ENCODE results near the gene RAB37.

RAB37 gene

GRCh38 chr17:74744714-74745547 lies 7.9 kb downstream of the RAB37 start:
- peak; percentile 79 to 83 for DNase-seq (ENCODE audit: low read depth in 2 of 2)

DNA sequence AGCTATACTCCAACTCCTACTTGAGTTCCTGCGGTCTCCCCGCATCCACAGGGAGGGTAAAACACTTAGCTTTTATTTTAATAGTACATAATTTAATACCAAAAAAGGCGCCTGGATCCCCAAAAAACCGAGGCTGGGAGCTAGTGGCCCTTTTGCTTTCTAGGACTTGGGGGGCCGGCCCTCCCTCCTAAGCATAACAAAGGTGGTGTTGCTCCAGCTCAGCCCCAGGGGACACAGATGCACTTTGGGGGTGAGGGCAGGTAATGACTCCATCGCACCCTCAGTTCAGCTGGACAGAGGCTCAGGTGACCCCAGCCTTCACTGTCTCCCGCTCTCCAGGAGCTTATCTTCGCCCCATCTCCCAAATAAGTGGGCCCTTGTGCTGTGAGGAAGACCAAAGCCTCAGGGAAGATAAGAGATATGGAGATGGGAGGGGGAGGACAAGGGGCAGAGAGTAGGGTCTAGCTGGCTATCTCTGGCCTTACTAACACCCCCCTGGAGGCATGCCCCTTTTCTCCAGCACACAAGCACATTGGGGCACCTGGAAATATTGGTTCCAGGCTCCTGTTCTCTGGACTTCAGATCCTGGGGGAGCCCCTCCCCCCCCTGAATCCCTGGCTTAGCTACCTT lies 8.6 kb downstream of the RAB37 start:
- DNase-seq (ENCODE audit: low read depth in 2 of 2): no peak

GRCh38 chr17:74746376-74746775 lies 9.3 kb downstream of the RAB37 start:
- DNase-seq (ENCODE audit: low read depth in 2 of 2): no peak

- DNase-seq (ENCODE audit: low read depth in 2 of 2): no peak
Observed at GRCh38 chr17:74746922-74747321, 9.9 kb downstream of the RAB37 start.

- no peak for DNase-seq (ENCODE audit: low read depth in 2 of 2)
Observed at GRCh38 chr17:74748279-74748528, 11.1 kb downstream of the RAB37 start.

DNA sequence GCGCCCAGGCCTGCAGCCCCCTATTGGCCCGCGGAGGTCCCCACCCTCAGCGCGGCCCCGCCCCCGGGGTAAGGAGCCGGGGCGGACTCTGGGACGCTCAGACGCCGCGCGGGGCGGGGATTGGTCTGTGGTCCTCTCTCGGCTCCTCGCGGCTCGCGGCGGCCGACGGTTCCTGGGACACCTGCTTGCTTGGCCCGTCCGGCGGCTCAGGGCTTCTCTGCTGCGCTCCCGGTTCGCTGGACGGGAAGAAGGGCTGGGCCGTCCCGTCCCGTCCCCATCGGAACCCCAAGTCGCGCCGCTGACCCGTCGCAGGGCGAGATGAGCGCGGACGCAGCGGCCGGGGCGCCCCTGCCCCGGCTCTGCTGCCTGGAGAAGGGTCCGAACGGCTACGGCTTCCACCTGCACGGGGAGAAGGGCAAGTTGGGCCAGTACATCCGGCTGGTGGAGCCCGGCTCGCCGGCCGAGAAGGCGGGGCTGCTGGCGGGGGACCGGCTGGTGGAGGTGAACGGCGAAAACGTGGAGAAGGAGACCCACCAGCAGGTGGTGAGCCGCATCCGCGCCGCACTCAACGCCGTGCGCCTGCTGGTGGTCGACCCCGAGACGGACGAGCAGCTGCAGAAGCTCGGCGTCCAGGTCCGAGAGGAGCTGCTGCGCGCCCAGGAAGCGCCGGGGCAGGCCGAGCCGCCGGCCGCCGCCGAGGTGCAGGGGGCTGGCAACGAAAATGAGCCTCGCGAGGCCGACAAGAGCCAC lies 11.6 kb downstream of the RAB37 start, which contains the start of gene NHERF1:
Gene NHERF1, plus strand, starts transcription at position 100 of the 750 bp plus-strand sequence. Its CDS starts 219 bp downstream, at position 319.
- peak; percentile 90 to 93 for DNase-seq (ENCODE audit: low read depth in 2 of 2)

GRCh38 chr17:74749279-74750038 lies 12.4 kb downstream of the RAB37 start:
- no peak for DNase-seq (ENCODE audit: low read depth in 2 of 2)

GRCh38 chr17:74750039-74750326 lies 12.9 kb downstream of the RAB37 start:
- DNase-seq (ENCODE audit: low read depth in 2 of 2): no peak

DNA sequence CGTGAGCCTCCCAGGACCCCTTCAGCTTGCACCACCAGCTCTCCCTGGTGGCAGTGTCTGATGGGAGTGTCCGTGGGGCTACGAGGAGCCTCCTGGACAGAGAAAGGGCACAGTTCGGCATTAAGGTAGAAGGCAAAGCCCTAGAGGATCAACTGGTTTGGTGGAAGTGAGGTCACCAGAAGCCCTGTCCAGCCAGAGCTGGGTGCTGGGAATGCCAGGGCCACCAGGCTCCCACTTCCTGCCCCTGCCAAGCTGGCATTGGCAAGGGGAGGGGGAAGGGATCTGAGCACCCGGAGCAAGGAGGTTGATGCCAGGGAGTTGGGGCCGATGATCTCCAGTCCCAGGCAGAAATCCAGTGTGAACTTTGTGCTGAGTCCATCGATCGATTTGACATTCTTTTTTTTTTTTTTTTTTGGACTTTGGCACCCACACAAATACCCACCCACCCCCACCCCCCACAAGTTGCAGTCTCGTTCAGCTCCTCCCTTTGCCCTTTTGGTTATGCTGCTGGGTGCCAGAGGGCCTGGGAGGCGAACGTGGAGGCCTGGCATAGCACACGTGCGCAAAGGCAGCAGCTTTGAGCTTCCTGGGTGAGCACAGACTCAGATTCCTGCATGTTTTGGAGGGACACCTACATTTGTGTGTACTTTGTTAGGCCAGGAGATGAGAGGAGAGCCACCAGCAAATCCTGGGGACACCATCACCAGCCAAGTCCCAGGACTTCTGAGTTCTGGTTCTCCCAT lies 13.4 kb downstream of the RAB37 start:
- DNase-seq (ENCODE audit: low read depth in 2 of 2): no peak

DNA sequence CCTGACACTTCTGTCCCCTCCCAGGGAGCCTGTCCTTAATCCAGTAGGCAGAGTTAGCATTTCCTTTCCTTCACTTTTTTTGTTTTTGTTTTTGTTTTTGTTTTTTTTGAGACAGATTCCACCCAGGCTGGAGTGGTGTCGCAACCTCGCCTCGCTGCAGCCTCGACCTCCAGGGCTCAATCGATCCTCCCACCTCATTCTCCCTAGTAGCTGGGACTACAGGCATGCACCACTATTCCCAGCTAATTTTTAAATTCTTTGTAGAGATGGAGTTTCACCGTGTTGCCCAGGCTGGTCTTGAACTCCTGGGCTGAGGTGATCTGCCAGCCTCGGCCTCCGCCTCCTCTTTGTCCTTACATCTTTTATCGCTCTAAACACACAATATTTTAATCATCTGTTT lies 15.4 kb downstream of the RAB37 start:
- no peak for DNase-seq (ENCODE audit: low read depth in 2 of 2)

GRCh38 chr17:74752822-74753401 lies 15.9 kb downstream of the RAB37 start:
- DNase-seq (ENCODE audit: low read depth in 2 of 2): no peak

- DNase-seq (ENCODE audit: low read depth in 2 of 2): no peak
Observed at GRCh38 chr17:74754832-74755231, 17.8 kb downstream of the RAB37 start.

- DNase-seq (ENCODE audit: low read depth in 2 of 2): no peak
Observed at GRCh38 chr17:74755533-74755932, 18.5 kb downstream of the RAB37 start.

DNA sequence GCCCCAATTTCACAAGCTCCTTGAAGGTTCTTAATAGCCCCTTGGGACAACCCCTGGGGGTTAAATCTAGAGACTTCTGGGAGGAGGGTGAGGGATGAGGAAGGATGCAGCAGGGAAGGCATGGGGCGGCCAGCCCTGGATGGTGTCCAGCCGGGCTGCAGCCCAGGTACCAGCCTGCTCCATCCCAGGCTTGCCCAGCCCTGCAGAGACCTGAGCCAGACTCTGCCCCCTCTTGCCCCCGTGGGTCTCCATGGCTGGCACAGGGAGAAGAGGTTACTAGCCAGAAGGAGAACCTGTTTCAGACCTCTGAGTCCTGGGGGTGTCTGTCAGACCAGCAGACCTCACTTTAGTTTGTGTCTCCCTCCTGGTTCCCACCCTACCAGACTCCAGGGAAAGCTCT lies 19.8 kb downstream of the RAB37 start:
- DNase-seq (ENCODE audit: low read depth in 2 of 2): no peak

GRCh38 chr17:74757502-74757901 lies 20.4 kb downstream of the RAB37 start:
- DNase-seq (ENCODE audit: low read depth in 2 of 2): no peak

DNA sequence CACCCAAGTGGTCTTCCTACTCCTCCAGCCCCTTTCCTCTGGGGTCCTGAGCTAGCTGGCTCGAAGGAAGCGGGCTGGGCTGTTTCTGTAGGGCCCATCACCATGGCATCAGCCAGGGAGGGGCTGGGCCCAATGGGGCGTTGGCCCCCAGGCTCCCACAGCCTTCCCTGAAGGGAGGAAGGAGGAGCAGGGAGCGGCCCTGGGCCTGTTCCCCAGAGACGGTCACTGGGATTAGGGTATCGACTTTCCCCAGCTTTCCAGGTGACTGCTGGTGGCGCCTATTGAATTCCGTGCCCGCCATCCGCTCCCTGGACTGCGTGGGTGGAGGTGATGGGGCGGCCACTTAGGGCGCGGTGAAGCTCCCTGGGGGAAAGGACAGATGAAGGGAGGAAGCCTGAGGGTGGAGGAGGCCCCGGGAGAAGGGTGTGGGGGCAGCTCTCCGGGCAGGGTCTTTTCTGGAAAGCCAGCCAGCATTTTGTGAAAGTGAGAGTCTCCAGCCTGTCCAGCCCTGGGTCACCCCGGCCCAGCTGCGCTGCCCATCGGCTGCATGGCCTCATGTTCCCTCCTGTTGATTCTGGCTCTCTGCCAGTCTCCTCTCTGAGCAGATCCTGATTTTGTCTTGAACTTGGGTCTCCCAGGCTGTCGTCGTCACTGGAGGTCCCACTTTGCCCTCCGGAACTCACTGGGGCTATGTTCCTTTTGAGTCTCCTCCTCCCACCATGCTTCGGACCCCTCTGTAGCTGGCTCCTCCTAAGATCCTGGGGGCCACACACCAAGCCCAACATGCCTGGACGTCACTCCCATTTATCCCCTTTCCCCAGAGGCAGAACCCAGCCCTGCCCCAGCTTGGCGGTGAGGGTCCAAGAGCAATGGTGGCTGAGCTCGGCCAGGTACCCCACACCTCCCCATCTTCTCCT lies 21.1 kb downstream of the RAB37 start:
- DNase-seq (ENCODE audit: low read depth in 2 of 2): no peak

- no peak for DNase-seq (ENCODE audit: low read depth in 2 of 2)
Observed at GRCh38 chr17:74758848-74759168, 21.8 kb downstream of the RAB37 start.

GRCh38 chr17:74759243-74759801 lies 22.3 kb downstream of the RAB37 start:
- no peak for DNase-seq (ENCODE audit: low read depth in 2 of 2)

DNA sequence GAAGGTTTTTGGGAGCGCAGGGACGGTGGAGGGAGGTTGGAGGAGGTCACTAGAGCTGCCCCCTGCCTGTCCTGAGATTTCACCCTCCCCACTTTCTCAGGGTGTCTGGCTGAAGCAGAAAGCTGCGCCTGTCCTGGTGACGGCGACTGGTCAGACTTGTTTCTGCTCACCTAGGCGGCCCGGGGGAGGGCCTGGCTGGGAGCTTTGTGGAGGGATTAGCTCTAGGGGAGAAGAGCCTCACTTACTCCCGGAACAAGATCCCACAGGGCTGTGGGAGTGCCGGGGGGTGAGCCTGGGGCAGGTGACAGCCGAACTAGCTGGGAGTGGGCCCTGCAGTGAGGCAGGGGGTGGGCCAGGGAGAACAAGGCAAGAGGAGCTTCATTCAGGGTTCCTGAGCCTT lies 22.9 kb downstream of the RAB37 start:
- no peak for DNase-seq (ENCODE audit: low read depth in 2 of 2)

Measured in stimulated activated CD4-positive, alpha-beta T cell treated with anti-CD3 and anti-CD28 coated beads, Interleukin-4, amount 100 ng/mL, for 48 hours (primary cell).